PC-3 (cell line): ENCODE data around the gene RASA2.

Source experiments
- EZH2 ChIP-seq: fragments of 300-600 bp; sonication (generic); IDR thresholded peaks from one replicate; pipeline ENCODE4 v1.6.1; 2017; ENCODE audit warnings: antibody characterized with exemption, mild to moderate bottlenecking, low read length; ENCODE audit not compliant: unreplicated experiment
- EZH2phosphoT487 ChIP-seq: fragments of 300-600 bp; sonication (generic); IDR thresholded peaks from 2 replicates; pipeline ENCODE4 v1.6.1; 2018; ENCODE audit warnings: mild to moderate bottlenecking, antibody characterized with exemption, low read length, borderline replicate concordance
- TF ChIP-seq, protein P1 (sequence below): fragments of 300-600 bp; sonication (generic); conservative IDR thresholded peaks from 2 replicates; pipeline ENCODE4 v1.5.1; 2017; ENCODE audit warnings: antibody characterized with exemption, low read depth, mild to moderate bottlenecking, low read length

DNA sequence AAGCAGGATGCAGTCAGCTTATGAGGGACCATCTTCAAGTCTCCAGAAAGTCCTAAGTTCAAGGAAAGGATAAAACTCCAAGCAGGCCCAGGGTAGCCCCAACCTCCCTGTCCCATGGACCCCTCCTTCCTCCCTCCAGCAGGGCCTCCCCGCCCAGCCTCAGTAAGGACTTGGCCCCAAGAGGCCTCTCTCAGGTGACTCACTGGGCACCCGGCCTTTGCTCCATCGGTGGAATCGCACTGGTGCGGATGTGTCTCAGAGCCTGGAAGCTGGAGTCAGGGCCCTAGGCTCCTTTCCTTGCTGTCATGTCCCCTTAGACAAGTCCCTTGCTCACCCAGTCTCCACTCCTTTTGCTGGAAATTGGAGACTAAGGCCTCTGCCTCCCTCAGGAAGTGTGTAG is 136.9 kb downstream of the RASA2 start:
- TF ChIP-seq, protein P1, sequence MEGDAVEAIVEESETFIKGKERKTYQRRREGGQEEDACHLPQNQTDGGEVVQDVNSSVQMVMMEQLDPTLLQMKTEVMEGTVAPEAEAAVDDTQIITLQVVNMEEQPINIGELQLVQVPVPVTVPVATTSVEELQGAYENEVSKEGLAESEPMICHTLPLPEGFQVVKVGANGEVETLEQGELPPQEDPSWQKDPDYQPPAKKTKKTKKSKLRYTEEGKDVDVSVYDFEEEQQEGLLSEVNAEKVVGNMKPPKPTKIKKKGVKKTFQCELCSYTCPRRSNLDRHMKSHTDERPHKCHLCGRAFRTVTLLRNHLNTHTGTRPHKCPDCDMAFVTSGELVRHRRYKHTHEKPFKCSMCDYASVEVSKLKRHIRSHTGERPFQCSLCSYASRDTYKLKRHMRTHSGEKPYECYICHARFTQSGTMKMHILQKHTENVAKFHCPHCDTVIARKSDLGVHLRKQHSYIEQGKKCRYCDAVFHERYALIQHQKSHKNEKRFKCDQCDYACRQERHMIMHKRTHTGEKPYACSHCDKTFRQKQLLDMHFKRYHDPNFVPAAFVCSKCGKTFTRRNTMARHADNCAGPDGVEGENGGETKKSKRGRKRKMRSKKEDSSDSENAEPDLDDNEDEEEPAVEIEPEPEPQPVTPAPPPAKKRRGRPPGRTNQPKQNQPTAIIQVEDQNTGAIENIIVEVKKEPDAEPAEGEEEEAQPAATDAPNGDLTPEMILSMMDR: no peak
- no peak for TF ChIP-seq EZH2phosphoT487
- no peak for TF ChIP-seq EZH2
